ENCODE data around the gene MROH9. TPM values are rescaled to one million over a fixed set of nuclear protein-coding genes. Genes with fewer than 3 reads are reported as not detected.

MROH9 gene
- total and polyA plus RNA-seq, 2 of the 4 experiments (the other 2 are of a cell fraction): not detected

- TF ChIP-seq BHLHE40 (IDR thresholded peaks at IDR 0.05; ENCODE audit: low read depth, low read length): no peak
- Histone ChIP-seq H3K9ac (ENCODE audit: low read depth, low read length) (no peak overlapping the region), H2BK15ac (ENCODE audit: low read depth, low read length) (no peak overlapping the region), H3K4me3 (ENCODE audit: insufficient read depth, low read depth, low read length) (no peak overlapping the region), H3K9me1 (ENCODE audit: insufficient read depth, low read length) (no peaks in the 10 kb centered on the region), H3K14ac (replicated peaks; ENCODE audit: low read depth, low read length) (no peak overlapping the region), H3K79me1 (ENCODE audit: low read depth in 1 of 2, low read length in 2 of 2) (no peaks in the 10 kb centered on the region), H3K9me3 (ENCODE audit: control insufficient read depth, insufficient read depth, low read length) (no peaks in the 10 kb centered on the region), H3K23ac (ENCODE audit: low read depth, low read length) (no peak overlapping the region), H2BK120ac (ENCODE audit: low read depth, low read length) (no peak overlapping the region), H2AFZ (replicated peaks; ENCODE audit: low read length, poor library complexity) (no peak overlapping the region), H4K91ac (ENCODE audit: insufficient read depth, low read depth, low read length) (no peak overlapping the region), H3K27ac (ENCODE audit: insufficient read depth, low read length) (no peak overlapping the region), H4K8ac (ENCODE audit: low read depth in 2 of 2, low read length in 2 of 2) (no peak overlapping the region), H4K5ac (ENCODE audit: low read depth, low read length) (no peak overlapping the region), H3K4me1 (ENCODE audit: control insufficient read depth, insufficient read depth, low read length) (no peaks in the 10 kb centered on the region; the same call in 1 of the 2 replicates), H2AK9ac (replicated peaks; ENCODE audit: low read depth, low read length, poor library complexity) (no peak overlapping the region), H2BK20ac (ENCODE audit: low read depth, low read length) (no peak overlapping the region), H4K20me1 (ENCODE audit: insufficient read depth, low read length) (no peaks in the 10 kb centered on the region), H2BK5ac (ENCODE audit: low read depth, low read length, poor library complexity, severe bottlenecking) (no peak overlapping the region), H3K56ac (ENCODE audit: extremely low read depth, insufficient read depth, low read length) (no peak overlapping the region), H3K4ac (ENCODE audit: low read depth, low read length) (no peak overlapping the region), H3K4me2 (ENCODE audit: low read depth, low read length) (no peak overlapping the region), H3K27me3 (ENCODE audit: control insufficient read depth, insufficient read depth, low read length) (no peaks in the 10 kb centered on the region), H2AK5ac (ENCODE audit: low read depth, low read length) (no peak overlapping the region), H3K18ac (ENCODE audit: low read depth, low read length) (no peak overlapping the region), H3K36me3 (ENCODE audit: control insufficient read depth, insufficient read depth, low read length) (no peaks in the 10 kb centered on the region)
- ChIA-PET CTCF (no interaction called here), POLR2A (ENCODE audit: unreplicated experiment) (no interaction called here)
- no peak for DNase-seq
- dilution Hi-C loops (cut with HindIII; ENCODE audit: low sequenced_read_pairs, unreplicated experiment) (no loop called here), in situ Hi-C loops (cut with MboI; ENCODE audit: low sequenced_read_pairs) (no loop called here), intact Hi-C loops (cut with micrococcal nuclease) (no loop called here)
- BruUV-seq (replicated peaks): no TSS peak
- ATAC-seq (ENCODE audit: low read depth): no peak
- no CpG with 5 or more reads among the region's 1 CpG for WGBS, 2 experiments (ENCODE audit: extremely low coverage in 2 of 2, insufficient read length in 1 of 2)
Observed at GRCh38 chr1:171103862-171104261, 168.5 kb downstream of the MROH9 start.

All from IMR-90 (cell line).